GM19035 (cell line): ENCODE measurements around the gene SAXO1.
A peak's percentile ranks its signal among the peaks of the same experiment; 100 is the strongest.

Source experiments
- ATAC-seq: cut with Tn5 transposase; IDR thresholded peaks from one replicate; pipeline ENCODE4 v1.9.1; 2021; ENCODE audit not compliant: unreplicated experiment

Gene SAXO1

GRCh38 chr9:19033015-19033414 lies at the start of gene SAXO1:
Gene SAXO1, minus strand, starts transcription at chr9:19033209. Its CDS starts 301 bp downstream, at chr9:19032908.
- no peak for ATAC-seq

- ATAC-seq = no peak
These were observed 41.8 kb upstream of the SAXO1 start for GRCh38 chr9:19074836-19075235.

GRCh38 chr9:19074229-19074628 lies 41.2 kb upstream of the SAXO1 start:
- ATAC-seq = no peak

- no peak for ATAC-seq
These were observed 24.0 kb upstream of the SAXO1 start for GRCh38 chr9:19057033-19057432.

GRCh38 chr9:19050637-19051591 lies 17.9 kb upstream of the SAXO1 start:
- ATAC-seq = no peak

GRCh38 chr9:19049917-19050636 lies 17.1 kb upstream of the SAXO1 start:
- no peak for ATAC-seq

- ATAC-seq = peak; percentile 92
These were observed 16.2 kb upstream of the SAXO1 start, which contains the start of gene RRAGA for GRCh38 chr9:19048966-19049916. Gene RRAGA, plus strand, starts transcription at chr9:19049427. Its CDS starts 233 bp downstream, at chr9:19049660.

GRCh38 chr9:19036611-19037010 lies 3.6 kb upstream of the SAXO1 start:
- ATAC-seq = no peak

GRCh38 chr9:19032406-19032805 lies 603 bp downstream of the SAXO1 start:
- ATAC-seq = no peak

- ATAC-seq = peak; percentile 49
These were observed 2.1 kb downstream of the SAXO1 start for GRCh38 chr9:19030899-19031298.

- ATAC-seq = peak; percentile 46
These were observed 4.1 kb downstream of the SAXO1 start for GRCh38 chr9:19028835-19029451.

- ATAC-seq = no peak
These were observed 5.2 kb downstream of the SAXO1 start for GRCh38 chr9:19027825-19028224.

GRCh38 chr9:19026375-19026774 lies 6.6 kb downstream of the SAXO1 start:
- no peak for ATAC-seq

- no peak for ATAC-seq
These were observed 9.9 kb downstream of the SAXO1 start for GRCh38 chr9:19023078-19023477.

- peak; percentile 52 for ATAC-seq
These were observed 10.8 kb downstream of the SAXO1 start for GRCh38 chr9:19022206-19022605.

- ATAC-seq = peak; percentile 21
These were observed 11.4 kb downstream of the SAXO1 start for GRCh38 chr9:19021649-19022048.

- ATAC-seq = no peak
These were observed 12.0 kb downstream of the SAXO1 start for GRCh38 chr9:19020886-19021455.

GRCh38 chr9:19018201-19018600 lies 14.8 kb downstream of the SAXO1 start:
- ATAC-seq = no peak

GRCh38 chr9:19009391-19009965 lies 23.5 kb downstream of the SAXO1 start:
- ATAC-seq = no peak

- ATAC-seq = no peak
These were observed 32.9 kb downstream of the SAXO1 start for GRCh38 chr9:19000133-19000532.
